HG02642 (cell line): ENCODE measurements around the gene TLL2.

ENCODE experiments used
- ATAC-seq: cut with Tn5 transposase; IDR thresholded peaks from one replicate; pipeline ENCODE4 v1.9.1; 2021; ENCODE audit warnings: mild to moderate bottlenecking; ENCODE audit not compliant: unreplicated experiment, poor library complexity

TLL2 gene

DNA sequence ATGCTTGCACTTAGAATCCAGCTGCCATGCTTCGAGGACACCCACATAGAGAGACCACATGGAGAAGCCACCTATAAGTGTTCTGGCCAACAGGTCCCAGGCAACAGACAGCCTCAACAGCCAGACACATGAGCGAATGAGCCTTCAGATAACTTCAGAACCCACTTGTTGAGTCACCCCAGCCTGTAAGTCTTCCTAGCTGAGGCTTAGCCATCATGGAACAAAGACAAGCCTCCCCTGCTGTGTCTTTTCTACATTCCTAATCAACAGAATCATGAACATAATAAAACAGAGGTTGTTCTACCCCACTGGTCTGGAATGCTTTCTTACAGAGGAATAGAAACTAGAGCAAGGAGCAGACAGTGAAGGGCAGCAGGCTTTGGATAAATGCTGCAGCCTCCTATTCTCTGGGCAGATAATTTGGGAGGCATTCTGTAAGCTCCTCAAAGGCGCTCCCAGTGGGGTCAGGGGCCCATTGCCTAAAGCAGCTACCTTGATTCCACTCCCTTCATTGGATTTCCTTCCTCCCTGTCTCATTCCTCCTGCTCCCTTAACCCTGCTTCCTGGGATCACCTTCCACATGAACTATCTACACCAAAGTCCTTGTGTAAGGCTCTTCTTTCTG lies 4.6 kb downstream of the TLL2 start:
- ATAC-seq: no peak

DNA sequence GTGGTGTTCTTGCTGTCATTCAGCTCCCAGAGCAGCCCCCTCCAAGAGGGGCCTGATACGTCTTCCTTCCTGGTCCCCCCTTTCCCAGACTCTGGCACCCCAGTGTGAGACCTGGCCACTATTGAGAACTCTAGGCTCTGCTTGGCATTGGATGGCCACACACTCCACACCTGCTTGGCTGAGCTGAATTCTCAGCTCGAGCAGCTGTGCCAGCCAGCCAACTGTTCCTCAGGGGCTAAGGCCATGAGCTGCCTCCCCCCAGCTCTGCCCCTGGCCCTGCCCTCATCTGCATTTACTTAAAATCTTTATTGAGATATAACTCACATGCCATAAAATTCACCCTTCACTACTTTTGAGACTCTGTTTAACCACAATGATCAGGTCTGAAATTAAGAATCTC lies 6.7 kb downstream of the TLL2 start:
- no peak for ATAC-seq

DNA sequence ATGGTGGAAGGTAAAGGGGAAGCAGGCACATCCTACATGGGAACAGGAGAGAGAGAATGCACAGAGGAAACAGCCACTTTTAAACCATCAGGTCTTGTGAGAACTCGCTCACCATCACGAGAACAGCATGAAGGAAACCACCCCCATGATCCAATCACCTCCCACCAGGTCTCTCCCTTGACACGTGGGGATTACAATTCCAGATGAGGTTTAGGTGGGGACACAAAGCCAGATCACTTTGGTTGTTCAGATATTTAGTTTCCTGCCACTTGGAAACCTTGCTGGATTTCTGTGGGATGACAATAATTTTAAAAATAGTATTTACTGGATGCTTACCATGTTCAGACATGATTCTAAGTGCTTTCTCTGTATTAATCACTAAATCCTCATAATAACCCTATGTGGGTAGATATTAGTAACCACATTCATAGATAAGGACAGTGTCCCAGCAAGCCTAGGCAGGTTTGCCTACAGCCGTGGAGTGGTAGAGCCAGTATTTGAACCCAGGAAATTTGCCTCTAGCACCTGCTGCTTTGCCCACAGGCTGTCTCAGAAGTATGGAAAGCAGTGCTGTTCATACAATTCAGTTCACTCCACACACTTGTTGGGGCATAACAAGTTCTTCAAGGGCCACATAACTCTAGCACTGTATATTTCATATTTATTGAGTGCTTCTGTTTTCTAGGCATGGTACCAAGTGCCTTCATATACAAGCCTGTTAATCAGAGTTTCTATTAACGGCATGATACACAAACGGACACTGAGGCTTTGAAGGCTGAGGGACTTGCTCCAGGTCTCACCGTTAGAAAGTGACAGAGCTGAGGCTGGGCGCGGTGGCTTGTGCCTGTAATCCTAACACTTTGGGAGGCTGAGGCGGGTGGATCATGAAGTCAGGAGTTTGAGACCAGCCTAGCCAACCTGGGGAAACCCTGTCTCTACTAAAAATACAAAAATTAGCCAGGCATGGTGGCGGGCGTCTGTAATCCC lies 8.3 kb downstream of the TLL2 start:
- ATAC-seq: no peak

DNA sequence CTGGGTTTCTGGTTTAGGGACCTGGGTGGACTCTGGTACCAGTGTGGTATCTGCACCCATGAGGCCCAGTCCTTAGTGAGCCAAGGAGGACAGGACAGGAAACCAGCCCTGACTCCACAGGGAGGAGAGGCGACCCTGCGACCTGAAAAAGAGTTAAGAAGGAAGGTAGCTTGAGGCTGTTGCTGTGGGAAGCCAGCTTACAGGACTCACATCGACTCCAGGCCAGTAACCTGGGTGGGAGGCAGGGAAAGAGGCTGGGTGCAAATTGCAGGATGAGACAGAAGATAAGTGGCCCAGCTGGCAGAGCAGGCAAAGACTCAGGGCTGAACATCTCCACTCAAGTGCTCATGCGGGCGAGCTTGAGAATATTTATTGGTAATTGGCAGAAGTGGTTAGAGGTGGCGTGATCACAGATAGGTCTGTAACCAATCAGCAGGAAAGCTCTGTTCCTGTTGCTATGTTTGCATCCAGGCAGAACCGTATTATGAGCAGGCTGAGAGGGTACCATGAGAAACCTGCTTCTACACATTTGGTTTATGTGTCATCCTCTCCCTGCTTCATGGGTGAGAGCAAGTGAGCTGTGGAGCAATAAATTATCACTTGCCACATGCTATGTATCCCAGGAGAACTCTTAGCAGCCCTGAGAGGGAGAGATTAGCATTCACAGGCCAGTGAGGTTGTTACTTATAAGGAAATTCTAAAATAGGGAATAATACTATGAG lies 11.0 kb downstream of the TLL2 start:
- ATAC-seq: no peak

DNA sequence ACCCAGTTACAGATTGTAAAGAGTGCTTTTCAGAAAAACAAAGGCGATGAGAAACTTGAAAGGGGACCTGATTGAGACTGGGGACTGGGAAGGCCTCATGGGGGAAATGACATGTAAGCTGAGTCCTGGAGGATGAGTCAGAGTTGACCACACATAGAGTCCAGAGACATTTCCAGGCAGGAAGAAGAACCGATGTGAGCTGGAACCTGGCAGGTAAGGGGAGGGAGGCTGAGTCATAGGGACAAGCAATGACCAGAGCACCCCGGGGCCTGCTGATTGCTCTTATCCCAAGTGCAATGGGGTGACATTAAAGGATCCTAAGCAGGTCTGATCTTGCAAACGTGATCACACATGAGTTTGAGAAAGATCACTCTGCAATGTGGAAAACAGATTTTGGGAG lies 11.7 kb downstream of the TLL2 start:
- ATAC-seq: no peak

DNA sequence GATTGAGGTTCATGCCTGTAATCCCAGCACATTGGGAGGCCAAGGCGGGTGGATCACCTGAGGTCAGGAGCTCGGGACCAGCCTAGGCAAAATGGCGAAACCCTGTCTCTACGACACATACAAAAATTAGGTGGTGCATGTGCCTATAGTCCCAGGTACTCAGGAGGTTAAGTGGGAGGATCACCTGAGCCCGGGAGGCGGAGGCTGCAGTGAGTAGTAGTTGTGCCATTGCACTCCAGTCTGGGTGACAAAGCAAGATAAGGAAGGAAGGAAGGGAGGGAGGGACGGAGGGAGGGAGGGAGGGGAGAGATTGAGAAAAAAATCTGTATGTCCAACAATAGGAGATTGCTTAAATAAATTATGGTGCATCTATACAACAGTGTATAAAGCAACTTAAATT lies 13.2 kb downstream of the TLL2 start:
- ATAC-seq: no peak

DNA sequence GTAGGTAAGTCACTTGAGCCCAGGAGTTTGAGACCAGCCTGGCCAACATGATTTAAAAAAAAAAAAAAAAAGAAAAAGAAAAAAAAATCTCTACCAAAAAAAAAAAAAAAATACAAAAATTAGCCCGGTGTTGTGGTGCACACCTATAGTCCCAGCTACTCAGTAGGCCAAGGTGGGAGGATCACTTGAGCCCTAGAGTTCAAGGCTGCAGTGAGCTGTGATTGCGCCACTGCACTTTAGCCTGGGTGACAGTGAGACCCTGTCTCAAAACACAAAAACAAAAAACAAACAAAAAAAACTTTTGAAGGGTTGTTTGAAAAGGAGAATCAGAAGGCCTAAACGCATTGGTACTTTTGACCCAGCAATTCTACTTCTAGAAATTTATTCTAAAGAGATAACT lies 13.7 kb downstream of the TLL2 start:
- ATAC-seq: no peak

DNA sequence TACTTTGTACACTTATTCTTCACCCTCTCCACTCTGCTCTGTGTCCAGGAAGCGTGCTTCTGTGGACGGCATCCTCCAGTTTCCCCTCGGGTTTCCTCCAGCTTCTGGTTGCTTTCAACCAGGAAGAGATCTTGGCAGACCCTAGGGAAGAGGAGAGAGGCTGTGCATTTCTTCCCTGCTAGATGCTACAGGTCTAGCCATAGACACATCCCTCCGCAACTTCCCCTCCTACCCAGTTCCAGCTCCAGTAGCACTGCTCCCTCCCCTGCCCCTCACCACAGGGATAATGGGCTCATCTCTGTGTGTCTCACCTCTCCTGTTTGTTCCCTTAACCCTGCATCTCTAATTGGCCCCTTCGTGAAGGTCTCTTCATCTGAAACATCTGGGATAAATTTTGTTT lies 16.3 kb downstream of the TLL2 start:
- ATAC-seq: no peak

DNA sequence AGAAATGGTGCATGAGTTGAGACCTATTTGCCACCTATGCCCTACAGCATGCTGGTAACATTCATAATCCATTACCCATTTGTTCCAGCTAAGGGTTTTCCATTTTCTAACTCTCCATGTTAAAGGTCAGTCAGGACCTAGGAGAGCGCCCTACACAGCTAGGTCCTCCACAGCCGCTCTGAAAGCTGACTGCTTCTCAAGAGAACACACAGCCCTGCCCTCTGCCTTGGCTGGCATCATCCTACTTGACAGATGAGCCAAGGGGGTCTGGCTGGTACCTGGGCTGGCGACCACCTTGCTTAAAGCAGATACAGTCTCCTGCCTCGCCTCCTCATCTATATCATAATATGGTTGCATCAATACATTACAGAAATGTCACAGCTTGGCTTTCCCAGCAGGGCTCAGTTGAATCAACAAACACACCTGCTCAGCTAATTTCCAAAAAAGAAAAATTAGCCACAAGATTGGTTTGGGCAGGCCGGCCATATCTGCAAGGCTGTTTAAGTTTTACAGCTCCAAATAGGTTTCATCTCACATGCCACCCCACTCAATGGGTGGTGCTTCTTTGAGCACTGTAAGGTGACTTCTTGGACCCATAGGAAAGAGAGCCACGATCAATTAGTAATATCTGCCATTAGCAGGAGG lies 17.3 kb downstream of the TLL2 start:
- no peak for ATAC-seq

DNA sequence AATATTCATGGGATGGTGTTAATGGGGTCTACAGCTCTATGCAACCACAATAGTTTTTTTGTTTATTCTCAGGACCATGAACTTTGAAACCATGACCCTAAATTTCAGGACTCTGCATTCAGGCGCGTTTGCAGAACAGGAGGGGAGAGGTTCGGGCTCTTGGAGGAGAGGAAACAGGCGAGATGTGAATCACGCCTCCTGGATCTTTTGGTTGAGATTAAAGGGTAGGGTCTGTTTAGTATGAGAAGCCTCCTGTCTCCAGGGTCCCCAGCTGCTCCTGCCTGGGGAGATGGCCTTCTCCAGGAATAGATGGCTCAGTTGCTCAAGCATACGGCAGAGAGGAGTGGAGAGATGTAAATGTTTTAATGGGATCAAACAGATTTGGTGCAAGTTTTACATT lies 18.2 kb downstream of the TLL2 start:
- no peak for ATAC-seq

DNA sequence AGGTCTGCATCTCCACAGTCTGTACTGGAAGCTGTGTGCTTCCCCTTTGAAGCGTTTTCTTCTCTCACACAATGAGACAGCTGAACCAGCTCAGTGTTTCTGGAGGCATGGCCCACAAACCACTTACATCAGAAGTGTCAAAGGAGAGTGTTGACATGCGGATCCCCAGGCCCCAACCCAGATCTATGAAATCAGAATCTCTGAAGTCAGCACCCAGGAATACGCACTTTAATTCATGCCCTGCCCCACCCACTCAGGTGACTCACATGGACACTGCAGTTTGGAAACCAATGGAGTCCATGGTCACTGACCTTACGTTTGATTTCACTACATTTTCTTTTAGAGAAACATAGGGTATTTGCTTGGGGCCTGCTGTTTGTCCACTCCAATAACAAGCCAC lies 19.0 kb downstream of the TLL2 start:
- ATAC-seq: no peak

DNA sequence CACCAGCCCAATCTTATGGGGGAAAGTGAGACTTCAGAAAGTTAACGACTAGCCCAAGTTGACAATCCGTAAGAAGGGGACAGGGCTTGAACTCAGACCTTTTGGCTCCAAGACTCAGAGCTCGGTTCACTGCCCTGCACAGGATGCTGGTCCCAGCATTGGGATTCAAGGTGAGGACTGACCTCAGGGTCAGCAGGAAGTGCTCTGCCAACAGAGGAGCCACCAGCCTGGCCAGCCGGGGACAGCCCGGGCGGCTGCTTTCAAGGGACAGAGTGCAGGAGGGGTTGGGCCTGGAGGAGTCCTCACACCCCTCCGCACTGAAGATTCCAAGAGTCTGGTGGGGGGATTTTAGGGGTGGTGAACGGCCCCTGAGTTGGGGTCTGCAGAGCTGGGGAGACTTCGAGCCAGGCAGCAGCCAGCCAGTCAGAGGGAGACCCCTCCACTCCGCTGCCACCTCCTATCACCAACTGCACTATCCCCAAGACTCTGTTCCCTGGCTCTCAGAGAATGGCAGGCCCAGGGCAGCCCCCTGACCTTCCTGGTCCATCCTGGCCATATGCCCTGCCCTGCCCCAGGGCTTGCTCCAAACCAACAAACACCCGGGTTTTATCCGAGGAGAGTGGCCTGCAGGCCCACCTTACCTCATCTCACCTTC lies 19.7 kb downstream of the TLL2 start:
- no peak for ATAC-seq

DNA sequence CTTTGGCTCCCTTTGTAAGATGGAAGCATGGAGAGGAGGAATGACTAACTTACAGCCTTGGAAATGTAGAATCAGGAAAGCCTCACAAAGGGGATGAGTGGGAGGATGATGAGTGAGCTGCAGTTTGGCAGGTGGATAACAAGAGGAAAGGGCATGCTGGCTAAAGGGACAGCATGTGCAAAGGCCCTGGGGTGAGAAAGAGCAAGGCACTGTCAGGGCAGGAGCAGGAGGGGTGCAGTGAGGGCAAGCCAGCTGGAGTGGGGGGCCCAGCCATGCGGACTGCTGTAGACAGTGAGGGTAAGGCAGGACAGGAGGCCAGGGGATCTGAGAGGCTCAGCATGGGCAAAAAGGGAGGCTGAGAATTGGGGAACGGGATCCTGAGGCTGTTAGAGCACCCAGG lies 20.5 kb downstream of the TLL2 start:
- no peak for ATAC-seq

DNA sequence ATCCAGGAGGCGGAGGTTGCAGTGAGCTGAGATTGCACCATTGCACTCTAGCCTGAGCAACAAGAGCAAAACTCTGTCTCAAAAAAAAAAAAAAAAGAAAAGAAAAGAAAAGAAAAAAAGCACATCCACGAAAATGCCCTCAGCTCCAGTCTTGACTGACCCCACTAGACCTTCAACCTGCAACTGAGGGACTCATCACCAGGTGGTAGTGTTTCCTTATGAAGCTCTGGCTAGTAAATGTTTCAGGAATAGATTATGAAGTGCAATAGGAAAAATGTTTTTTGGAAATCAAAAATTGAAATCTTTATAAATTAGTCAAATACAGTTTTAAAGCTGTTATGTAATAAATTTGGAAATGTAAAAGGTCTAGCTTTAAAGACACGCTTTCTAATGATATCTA lies 22.4 kb downstream of the TLL2 start:
- ATAC-seq: no peak

DNA sequence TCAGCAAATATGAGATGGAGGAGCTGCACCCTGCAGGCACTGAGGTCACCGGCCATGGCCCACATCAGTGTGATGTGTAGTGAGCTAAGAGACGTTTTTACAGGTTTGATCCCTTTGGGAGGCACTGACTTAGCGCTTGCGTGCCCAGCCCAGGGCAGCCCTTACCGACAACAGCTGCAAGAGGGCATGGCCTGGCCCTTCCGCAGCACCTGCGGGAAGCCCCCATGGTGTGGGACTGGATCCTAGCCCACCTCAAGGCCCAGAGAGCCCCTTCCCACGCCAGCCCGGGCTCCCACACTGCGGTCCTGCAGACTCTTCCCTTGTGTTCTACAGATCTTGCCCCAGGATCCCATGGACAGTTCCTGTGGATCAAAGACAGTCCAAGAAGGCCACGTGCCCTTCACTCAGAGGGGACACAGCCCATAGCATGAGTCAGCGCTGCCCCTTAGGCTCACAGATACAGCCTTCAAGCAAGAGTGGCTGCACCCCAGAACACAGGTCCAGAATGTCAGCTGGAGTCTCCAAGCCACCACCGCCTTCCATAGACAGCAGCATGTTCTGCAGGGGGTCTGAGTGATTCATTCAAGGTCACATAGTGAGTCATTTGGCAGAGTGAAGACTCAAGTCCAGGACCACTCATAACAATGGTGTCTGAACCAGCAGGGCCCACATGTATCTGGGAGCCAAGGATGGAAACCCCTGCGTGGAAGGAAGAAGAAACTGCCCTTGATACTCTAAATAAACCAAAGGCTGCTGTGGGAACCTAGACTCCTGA lies 25.4 kb downstream of the TLL2 start:
- ATAC-seq: no peak

DNA sequence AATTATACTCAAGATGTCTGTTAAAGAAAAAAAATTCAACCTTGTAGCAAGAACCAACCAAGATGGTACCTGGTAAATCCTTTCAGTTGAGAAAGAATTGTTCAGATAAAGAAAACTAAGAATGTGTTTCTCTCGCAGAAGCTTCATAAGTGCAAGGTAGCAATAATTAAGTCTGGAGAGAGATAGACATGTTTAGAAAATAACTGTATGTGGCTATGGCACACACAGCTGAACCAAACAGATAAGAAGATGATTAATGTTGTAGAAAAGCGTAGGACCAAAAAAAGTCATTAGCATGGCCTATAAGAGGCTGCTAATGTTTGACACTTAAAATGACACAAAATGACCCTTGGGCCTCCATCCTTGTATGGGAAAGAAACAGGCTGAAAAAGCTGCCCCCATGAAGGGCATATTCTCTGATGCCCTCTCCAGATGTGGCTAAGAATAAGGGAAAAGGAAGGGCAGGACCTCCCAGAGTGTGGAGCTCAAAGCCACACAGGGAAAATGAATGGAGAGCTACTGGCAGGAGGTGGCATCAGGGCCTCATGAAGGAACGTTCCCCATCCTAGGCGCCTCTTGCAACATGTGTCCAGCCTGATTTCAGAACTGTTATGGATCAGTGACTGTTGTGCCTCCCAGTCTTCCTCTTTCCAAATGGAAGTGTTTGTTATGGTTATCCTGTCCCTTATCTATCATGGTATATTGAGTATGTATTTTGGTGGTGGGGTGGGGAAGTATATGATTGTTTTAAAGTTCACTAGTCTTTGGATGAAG lies 30.7 kb downstream of the TLL2 start:
- no peak for ATAC-seq

DNA sequence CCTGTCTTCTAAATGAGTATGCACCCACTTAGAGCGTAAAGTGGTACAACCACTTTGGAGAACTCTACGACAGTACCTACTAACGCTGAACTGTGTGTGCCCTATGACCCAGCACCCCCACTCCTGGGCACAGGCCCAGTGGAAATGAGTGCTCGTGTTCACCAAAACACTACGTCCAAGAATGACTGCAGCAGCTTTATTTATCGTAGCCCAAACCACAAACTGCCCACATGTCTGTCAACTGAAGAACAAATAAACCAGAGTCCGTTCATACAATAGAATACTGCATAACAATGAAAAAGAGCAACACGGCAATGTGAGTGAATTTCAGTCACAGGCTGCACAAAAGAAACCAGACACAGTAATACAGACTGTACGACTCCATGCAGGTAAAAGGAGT lies 35.4 kb downstream of the TLL2 start:
- no peak for ATAC-seq

DNA sequence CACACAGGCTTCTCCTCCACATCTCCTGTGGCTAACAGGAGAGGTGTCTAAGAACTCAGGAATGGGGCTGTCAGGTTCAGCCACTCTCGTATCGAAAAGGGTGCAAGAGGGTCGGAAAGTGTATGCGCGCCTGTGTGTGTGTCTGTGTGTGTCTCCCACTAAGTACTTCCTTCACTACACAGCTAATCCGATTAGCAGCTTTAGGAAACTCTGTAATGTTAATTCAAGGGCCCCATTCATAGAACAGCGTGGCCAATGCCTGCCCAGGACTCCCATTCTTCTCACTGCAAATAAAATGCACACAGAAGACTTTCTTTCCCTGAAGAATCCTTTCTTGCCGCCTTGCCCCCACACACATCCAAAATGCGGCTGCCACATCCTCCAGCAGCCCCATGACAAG lies 39.9 kb downstream of the TLL2 start:
- ATAC-seq: no peak
